ENCODE data around the gene ARIH1.

DNA sequence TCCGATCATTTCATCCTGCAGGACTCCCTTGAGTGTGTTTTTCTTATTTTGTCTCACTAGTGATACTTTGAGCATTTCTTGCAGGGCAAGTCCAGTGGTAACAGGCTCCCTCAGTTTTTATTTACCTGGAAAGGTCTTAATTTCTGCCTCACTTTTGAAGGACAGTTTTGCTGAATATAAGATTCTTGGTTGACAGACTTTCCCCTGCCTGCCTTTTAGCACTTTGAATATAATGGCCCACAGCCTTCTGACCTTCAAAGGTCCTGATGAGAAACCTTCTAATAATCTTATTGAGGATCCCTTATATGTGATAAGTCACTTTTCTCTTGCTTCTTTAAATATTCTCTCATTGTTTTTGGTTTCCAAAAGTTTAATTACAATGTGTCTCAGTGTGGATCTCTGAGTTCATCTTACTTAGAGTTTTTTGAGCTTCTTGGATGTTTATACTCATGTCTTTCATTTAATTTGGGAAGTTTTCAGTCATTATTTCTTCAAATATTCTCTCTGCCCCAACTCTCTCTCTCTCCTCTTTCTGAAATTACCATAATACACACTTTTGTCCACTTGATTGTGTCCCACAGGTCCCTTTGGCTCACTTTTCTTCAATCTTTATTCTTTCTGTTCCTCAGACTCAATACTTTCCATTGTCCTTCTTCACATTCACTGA is 36.3 kb upstream of the ARIH1 start:
- TF ChIP-seq NANOG (IDR thresholded peaks at IDR 0.05; ENCODE audit: borderline replicate concordance) (no peak), REST (IDR thresholded peaks at IDR 0.05; ENCODE audit: unreplicated experiment) (no peak), EZH2 (IDR thresholded peaks at IDR 0.05; ENCODE audit: low read depth, unreplicated experiment) (no peak), CREB1 (CRISPR knock-in tag; IDR thresholded peaks at IDR 0.05; ENCODE audit: low read depth) (no peak), POLR2AphosphoS5 (IDR thresholded peaks at IDR 0.05; ENCODE audit: low read depth) (no peak), ZNF331 (CRISPR knock-in tag; IDR thresholded peaks at IDR 0.05; ENCODE audit: low read depth) (no peak), ZNF462 (CRISPR knock-in tag; IDR thresholded peaks at IDR 0.05) (no peak), JUNB (IDR thresholded peaks at IDR 0.05; ENCODE audit: unreplicated experiment) (no peak), EZH2phosphoT487 (IDR thresholded peaks at IDR 0.05; ENCODE audit: unreplicated experiment) (no peak), STAT1 (IDR thresholded peaks at IDR 0.05; ENCODE audit: unreplicated experiment) (no peak)
- TF ChIP-seq, protein P1, sequence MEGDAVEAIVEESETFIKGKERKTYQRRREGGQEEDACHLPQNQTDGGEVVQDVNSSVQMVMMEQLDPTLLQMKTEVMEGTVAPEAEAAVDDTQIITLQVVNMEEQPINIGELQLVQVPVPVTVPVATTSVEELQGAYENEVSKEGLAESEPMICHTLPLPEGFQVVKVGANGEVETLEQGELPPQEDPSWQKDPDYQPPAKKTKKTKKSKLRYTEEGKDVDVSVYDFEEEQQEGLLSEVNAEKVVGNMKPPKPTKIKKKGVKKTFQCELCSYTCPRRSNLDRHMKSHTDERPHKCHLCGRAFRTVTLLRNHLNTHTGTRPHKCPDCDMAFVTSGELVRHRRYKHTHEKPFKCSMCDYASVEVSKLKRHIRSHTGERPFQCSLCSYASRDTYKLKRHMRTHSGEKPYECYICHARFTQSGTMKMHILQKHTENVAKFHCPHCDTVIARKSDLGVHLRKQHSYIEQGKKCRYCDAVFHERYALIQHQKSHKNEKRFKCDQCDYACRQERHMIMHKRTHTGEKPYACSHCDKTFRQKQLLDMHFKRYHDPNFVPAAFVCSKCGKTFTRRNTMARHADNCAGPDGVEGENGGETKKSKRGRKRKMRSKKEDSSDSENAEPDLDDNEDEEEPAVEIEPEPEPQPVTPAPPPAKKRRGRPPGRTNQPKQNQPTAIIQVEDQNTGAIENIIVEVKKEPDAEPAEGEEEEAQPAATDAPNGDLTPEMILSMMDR (conservative IDR thresholded peaks at IDR 0.05; ENCODE audit: low read depth in 2 of 2) = no peak
- TF ChIP-seq, protein P2, sequence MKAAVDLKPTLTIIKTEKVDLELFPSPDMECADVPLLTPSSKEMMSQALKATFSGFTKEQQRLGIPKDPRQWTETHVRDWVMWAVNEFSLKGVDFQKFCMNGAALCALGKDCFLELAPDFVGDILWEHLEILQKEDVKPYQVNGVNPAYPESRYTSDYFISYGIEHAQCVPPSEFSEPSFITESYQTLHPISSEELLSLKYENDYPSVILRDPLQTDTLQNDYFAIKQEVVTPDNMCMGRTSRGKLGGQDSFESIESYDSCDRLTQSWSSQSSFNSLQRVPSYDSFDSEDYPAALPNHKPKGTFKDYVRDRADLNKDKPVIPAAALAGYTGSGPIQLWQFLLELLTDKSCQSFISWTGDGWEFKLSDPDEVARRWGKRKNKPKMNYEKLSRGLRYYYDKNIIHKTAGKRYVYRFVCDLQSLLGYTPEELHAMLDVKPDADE (IDR thresholded peaks at IDR 0.05) = no peak
